COLO668 (cell line): ENCODE data around the gene ATP1A2.
"Not testable (repeated sequence)": the region's sequence is repeated elsewhere in the genome, so short reads cannot be mapped to it uniquely, and the experiment has no call there.

Source experiments
- DNase-seq: peaks from one replicate; lab custom pipeline; 2025; ENCODE audit not compliant: unreplicated experiment; lab: John Stamatoyannopoulos, UW

The ATP1A2 gene

GRCh38 chr1:160122978-160123495 is 7.5 kb downstream of the ATP1A2 start:
- DNase-seq = no peak

DNA sequence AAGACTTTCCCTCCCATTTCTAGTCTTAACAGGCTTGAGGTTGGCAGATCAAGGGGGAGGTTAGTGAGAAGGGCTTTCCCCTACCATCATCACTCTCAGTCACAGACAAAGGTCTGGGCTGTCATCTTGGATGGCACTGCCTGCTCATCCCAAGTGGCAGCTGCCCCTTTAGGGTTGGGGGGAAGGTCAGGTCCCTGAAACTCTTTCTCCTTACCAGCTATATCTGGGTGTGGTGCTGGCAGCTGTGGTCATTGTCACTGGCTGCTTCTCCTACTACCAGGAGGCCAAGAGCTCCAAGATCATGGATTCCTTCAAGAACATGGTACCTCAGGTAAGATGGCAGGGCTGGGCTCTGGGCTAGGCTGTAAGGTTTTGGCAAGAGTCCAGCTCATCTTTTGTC is 8.2 kb downstream of the ATP1A2 start:
- DNase-seq = no peak

DNA sequence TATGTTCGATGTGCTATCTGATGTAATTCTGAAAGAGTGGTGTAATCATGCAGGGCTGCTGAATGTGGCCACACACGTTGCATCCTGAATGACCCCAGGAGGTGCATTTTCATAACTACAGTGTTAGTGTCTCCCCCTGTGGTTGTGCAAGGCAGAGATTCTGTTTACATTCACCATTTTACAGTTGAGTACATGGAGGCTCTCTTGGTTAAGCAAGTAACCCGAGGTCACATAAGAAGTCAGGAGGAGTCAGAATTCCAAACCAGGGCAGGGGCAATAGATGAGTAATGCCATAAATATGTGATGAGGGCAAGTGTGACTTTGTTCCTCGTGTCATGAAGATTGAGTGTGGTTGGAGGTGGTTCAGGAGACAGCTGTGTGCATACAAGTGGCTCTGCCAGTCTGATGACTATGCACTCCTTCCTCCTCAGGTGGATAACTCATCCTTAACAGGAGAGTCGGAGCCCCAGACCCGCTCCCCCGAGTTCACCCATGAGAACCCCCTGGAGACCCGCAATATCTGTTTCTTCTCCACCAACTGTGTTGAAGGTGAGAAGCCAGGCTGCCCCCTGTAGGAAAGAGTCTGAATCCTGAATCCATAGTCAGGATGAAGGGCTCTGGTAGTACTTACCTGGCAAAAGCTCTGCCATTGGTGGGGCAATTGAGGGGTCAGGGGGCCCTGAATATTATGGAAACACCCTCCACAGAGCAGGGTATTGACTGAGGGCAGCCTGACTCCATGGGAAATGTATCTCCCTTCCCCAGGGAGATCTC is 9.3 kb downstream of the ATP1A2 start:
- no peak for DNase-seq

DNA sequence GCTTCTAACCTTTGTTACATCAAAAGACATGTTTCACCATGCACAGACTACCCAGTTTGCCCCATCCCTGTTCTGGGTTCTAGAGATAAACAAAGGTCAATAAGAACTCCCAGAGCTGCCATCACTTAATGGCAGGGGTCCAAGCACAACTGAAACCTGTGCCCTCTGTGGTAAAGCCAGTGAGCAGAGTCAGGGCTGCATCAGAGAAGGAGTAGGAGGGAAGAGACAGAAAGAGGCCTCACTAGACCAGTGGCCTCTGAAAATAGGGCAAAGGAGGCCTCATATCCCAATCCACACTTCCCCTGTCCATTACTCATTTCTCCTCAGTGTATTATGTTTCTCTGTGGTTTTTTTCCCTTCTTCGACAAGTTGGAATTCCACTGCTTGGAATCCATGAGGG is 10.2 kb downstream of the ATP1A2 start:
- no peak for DNase-seq

DNA sequence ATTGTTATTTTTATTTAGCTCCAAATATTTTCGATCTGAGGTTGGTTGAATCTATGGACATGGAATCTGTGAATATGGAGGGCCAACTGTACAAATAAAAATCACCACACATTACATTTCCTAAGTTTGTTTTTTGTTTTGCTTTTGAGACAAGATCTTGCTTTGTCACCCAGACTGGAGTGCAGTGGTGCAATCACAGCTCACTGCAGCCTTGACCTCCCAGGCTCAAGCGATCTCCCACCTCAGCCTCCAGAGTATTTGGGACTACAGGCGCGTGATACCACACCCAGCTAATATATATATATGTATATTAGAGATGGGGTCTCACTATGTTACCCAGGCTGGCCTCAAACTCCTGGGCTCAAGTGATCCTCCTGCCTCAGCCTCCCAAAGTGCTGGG is 10.8 kb downstream of the ATP1A2 start:
- DNase-seq = not testable (repeated sequence)

- DNase-seq = no peak
Measured at GRCh38 chr1:160127381-160127780, 11.8 kb downstream of the ATP1A2 start.

GRCh38 chr1:160127865-160128523 is 12.4 kb downstream of the ATP1A2 start:
- DNase-seq = no peak

DNA sequence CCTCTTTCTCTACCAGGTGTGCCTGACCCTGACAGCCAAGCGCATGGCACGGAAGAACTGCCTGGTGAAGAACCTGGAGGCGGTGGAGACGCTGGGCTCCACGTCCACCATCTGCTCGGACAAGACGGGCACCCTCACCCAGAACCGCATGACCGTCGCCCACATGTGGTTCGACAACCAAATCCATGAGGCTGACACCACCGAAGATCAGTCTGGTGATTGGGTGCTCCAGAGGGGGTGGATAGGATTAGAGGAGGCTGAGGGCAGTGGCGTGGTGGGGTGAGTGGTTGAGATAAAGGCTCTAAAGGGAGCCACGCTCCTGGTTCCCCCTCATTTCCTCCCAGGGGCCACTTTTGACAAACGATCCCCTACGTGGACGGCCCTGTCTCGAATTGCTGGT is 13.1 kb downstream of the ATP1A2 start:
- no peak for DNase-seq

DNA sequence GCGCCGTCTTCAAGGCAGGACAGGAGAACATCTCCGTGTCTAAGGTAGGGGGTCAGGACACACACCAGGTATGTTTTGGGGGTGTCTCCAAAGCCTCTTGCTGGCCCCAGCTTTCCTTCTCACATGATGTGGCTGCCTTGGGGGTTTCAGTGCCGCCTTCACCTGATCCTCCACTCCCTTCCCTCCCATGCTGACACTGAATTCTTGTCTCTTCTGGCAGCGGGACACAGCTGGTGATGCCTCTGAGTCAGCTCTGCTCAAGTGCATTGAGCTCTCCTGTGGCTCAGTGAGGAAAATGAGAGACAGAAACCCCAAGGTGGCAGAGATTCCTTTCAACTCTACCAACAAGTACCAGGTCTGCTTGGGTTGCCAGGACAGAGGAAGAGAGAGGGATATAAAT is 13.5 kb downstream of the ATP1A2 start:
- no peak for DNase-seq

DNA sequence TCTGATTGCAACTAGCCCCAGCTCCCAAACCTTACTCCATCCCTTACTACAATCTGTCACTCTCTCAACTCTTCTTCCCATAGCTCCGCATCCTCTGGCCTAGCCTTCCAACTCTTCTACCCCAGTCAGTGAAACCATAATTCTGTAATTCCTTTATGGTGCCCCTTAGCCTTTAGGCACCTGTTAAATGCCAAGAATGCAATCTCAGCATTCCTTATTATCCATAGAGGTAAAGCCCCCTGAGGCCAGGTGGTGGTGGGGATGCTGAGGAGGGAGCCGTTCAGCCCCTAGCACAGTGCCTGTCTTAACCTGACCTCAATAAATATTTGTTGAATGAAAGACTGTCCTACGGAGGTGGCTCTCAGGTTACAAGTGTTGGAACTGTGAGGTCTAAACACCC is 14.0 kb downstream of the ATP1A2 start:
- no peak for DNase-seq

- DNase-seq = no peak
Measured at GRCh38 chr1:160129966-160130365, 14.4 kb downstream of the ATP1A2 start.

- DNase-seq = no peak
Measured at GRCh38 chr1:160130486-160130885, 14.9 kb downstream of the ATP1A2 start.

DNA sequence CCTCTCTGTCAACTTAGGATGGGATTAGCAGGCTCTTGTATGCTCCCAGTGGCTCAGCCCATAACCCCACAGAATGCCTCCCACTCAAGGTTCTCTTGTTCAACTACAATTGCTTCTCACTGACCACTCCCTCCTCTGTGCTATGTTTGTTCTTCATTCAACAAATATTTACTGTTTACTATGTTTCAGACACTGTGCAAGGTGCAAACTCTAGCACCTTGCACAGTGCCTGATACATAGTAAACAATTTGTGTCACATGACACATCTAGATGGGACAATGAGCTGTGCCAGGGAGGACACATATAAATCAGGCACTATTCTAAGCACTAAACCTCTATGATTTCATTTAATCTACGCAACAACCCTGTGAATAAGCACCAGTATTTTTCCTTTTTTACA is 15.4 kb downstream of the ATP1A2 start:
- DNase-seq = no peak

DNA sequence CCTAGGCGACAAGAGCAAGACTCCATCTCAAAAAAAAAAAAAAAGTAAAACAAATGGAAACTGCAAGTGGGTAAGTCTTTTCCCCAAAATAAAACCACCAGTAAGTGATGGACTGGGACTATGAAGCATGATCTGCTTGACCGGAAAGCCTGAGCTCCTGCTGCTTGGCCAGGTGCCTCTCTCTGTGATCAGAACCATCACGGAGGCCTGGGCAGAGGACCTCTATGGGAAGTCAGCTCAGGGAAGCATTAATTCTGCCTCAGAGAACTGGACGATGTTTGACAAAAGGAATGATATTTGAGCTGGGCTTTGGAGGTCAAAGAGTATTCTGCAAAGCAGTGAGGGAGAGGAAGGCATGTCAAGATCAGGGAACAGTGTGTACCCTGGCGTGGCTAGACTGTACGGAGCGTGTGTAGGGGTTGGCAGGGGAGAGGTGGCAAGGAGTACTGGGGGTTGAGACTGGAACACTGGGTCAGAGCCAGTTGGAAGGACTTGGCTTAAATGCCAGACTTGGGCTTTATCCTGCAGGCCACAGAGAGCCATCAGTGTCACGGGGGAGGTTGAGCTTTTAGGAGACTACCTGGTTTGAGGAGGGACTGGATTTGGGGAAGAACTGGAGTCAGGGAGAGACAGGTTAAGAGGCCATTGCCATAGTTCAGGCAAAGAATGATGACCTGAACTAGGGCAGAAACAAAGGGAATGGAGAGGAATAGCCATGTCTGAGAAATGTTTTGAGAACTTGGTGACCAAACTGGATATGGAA is 16.4 kb downstream of the ATP1A2 start:
- no peak for DNase-seq

GRCh38 chr1:160133990-160134770 is 18.6 kb downstream of the ATP1A2 start:
- no peak for DNase-seq

DNA sequence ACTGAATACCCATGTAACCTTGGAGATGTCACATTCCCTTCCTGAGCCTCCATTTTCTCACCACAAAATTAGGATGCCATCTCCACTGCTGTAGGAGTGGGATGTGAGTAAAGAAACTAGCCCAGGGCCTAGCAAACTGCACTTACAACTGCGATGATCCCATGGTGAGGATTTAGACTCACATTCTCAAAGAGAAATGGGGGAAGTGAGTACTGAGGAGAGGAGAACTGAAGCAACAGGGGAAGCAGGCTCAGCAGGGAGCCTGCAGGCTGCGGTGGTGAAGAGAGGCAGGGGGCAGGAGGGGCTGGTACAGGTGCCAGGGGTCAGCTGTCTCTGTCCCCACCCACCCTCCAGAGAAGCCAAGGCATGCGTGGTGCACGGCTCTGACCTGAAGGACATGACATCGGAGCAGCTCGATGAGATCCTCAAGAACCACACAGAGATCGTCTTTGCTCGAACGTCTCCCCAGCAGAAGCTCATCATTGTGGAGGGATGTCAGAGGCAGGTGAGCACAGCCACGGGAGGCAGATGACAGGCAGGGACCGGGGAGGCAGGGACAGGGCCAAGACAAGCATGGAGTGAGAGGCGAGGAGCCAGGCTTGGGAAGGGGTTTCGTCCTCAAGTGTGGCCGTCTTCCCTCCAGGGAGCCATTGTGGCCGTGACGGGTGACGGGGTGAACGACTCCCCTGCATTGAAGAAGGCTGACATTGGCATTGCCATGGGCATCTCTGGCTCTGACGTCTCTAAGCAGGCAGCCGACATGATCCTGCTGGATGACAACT is 19.4 kb downstream of the ATP1A2 start:
- DNase-seq = no peak

DNA sequence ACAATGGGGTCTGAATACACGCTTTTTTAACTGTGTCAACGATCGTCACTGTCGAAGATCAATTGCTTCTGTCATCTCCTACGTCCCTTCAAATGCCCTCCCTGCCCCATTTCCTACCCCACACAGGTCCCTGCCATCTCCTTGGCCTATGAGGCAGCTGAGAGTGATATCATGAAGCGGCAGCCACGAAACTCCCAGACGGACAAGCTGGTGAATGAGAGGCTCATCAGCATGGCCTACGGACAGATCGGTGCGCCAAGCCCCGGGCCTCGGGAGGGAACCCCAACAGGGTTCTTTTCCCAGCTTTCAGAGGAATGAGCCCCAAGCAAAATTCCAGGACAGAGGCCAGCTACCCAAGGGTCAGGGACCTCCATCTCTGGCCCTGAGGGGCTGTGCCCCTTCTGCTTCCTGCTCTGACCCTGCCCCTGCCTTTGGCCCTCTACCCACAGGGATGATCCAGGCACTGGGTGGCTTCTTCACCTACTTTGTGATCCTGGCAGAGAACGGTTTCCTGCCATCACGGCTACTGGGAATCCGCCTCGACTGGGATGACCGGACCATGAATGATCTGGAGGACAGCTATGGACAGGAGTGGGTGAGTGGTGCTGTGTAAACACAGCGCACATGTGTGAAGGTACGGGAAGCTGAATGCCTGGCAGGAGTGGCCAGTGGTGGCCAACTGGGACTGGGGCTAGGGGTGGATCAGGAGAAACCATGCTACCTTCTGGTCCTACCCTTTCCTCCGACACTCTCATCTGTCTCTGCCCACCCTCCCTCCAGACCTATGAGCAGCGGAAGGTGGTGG is 20.8 kb downstream of the ATP1A2 start:
- DNase-seq = no peak

- no peak for DNase-seq
Measured at GRCh38 chr1:160136926-160137200, 21.3 kb downstream of the ATP1A2 start.

- DNase-seq = no peak
Measured at GRCh38 chr1:160137216-160137862, 21.8 kb downstream of the ATP1A2 start.
